Measurements from ENCODE around the gene DYNC1H1. TPM values are rescaled to one million over a fixed set of nuclear protein-coding genes. Genes with fewer than 3 reads are reported as not detected.
"Not testable (repeated sequence)": the region's sequence is repeated elsewhere in the genome, so short reads cannot be mapped to it uniquely, and the experiment has no call there.

The DYNC1H1 gene
- total RNA-seq, 2 donors from 2014 or later: 421 to 510 TPM

- intact Hi-C loops (cut with DNase I): loop anchor here in 1 of 2 donors (10.0 kb wide), 1 partner anchor 135 kb away; no protein-coding TSS in a partner anchor
- DNase-seq (ENCODE audit: low spot score): no peak
These were observed 4.1 kb upstream of the DYNC1H1 start for GRCh38 chr14:101960225-101960624.

DNA sequence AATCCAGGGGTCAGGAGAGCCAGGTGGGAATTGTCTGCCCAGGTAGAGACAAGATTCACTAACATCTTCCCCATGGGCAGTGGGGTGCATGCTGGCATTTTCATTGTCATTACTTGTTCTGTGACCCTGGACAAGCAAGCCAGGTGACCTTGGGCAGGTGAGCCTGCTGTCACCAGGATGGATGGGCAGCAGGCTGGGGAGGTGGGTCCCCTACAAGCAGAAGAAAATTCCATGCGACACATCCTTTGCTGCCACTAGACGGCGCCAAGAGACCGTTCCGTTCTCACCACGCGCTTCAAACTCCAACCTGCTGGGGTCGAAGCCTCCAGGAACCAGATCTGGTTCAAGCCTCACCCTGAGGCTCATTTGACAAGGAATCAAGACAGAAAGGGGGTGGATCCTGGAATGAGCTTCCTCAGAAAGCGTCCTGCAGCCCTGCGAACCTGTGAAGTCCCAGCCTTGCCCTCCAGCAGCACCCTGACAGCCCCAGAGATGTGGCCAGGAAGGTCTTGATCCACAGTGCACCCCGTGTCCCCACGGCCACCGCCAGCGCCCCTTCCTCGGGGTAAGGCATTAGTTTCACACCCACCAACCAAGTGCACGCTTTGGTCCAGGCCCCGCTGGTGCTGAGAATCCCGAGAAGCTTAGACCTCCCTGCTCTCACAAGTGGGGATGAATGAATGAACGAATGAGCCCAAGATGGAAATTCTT, 3.2 kb upstream of the DYNC1H1 start:
- intact Hi-C loops (cut with DNase I): loop anchor here in 1 of 2 donors (10.0 kb wide), 1 partner anchor 134 kb away; no protein-coding TSS in a partner anchor
- DNase-seq (ENCODE audit: low spot score): peak; percentile 92

DNA sequence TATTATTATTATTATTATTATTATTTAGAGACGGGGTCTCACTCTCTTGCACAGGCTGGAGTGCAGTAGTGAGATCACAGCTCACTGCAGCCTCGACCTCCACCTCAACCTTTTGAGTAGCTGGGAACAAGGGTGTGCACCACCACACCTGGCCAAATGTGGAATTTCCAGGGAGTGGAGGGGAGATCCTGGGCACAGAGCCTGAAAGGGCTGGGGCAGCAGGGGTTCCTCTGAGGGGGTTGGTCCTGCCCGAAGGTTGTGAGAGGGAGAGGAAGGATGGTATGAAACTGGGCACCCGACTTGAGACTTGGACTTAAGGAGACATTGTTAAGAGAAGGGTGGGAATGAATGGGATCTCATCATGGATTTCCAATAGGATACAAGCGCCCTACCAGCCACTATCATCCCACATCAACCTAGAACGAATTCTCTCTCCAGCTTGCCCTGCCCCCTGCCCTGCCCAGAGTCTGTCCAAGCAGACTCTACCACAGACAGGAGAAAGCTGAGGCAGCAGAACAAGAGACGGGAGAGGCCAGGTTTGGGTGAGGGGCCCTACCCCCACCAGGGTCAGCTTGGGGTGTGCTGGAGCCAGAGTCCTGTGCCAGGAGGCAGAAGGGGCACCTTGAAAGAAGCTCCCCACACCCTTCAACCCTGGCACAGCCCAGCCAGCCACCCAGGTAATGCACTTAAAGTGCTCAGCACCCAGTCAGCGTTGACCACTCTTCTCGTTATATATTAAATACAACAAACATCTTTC, 2.4 kb upstream of the DYNC1H1 start:
- peak; percentile 76 for DNase-seq (ENCODE audit: low spot score)
- intact Hi-C loops (cut with DNase I): loop anchor here in 1 of 2 donors (10.0 kb wide), 1 partner anchor 133 kb away; no protein-coding TSS in a partner anchor

GRCh38 chr14:101962503-101962874, 1.9 kb upstream of the DYNC1H1 start:
- DNase-seq (ENCODE audit: low spot score): peak; percentile 70
- intact Hi-C loops (cut with DNase I): loop anchor here in 1 of 2 donors (10.0 kb wide), 1 partner anchor 132 kb away; no protein-coding TSS in a partner anchor

DNA sequence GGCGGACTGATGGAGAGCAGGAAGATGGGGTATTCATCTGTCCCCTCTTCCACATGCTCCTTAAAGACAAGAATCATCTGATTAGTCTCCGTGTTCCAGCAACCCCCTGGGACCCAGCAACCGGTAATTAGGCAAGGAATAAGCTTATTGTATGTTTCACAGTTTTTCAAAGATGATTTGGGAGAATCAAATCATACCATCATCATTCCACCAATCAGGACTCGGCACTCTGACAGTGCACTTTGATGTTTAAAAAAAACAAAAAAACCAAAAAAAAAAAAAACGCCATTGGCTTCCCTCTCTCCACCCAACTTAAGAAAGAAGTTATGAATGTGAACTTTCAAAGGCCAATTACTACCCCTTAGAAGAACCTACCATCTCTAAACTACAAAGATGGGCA, 1.3 kb upstream of the DYNC1H1 start:
- intact Hi-C loops (cut with DNase I): loop anchor here in 1 of 2 donors (10.0 kb wide), 1 partner anchor 132 kb away; no protein-coding TSS in a partner anchor
- DNase-seq (ENCODE audit: low spot score): no peak

- DNase-seq (ENCODE audit: low spot score): peak; percentile 69
- intact Hi-C loops (cut with DNase I): loop anchor here in 1 of 2 donors (10.0 kb wide), 1 partner anchor 131 kb away; no protein-coding TSS in a partner anchor
These were observed 597 bp upstream of the DYNC1H1 start for GRCh38 chr14:101963656-101964296.

DNA sequence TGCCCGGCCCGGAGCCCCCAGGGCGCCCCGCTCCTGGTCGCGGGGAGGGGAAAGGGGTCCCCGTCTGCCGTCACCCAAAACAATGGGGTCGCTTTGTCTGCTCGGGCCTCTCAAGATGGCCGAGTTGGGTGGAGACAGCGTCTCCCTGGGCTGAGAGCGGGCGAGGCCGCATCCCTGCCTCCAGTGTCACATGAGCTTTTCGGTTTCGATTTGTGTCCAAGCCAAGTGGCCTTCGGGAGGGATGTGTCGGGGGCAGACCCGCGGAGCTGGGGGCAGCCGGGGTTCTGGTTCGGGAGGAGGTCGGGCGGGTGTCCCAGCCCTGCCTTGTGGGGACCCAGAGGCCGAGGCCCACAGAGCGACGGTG, 790 bp downstream of the DYNC1H1 start:
- DNase-seq (ENCODE audit: low spot score): peak; percentile 89
- intact Hi-C loops (cut with DNase I): loop anchor here in 1 of 2 donors (10.0 kb wide), 1 partner anchor 130 kb away; no protein-coding TSS in a partner anchor

- DNase-seq (ENCODE audit: low spot score): no peak
- intact Hi-C loops (cut with DNase I): loop anchor here in 1 of 2 donors (10.0 kb wide), 1 partner anchor 129 kb away; no protein-coding TSS in a partner anchor
These were observed 1.7 kb downstream of the DYNC1H1 start for GRCh38 chr14:101965770-101966722.

DNA sequence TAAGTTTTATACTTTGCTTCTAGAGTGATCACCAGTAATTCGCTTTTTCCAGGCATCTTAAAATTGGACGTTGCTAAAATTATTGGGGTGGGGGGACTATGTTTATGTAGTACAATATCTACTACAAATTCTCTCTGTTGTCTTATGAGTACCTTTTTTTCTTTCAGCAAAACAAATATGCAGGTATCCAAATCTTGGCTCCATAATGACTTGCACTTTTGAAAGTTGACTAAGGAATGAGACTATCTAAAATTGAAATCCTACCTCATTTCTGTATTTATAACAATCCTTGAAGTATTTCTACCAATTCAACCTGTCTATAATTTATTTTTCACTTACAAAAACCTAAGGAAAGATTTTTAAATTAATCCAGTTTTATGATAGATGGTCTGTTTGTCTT, 2.4 kb downstream of the DYNC1H1 start:
- intact Hi-C loops (cut with DNase I): loop anchor here in 1 of 2 donors (10.0 kb wide), 1 partner anchor 128 kb away; no protein-coding TSS in a partner anchor

DNA sequence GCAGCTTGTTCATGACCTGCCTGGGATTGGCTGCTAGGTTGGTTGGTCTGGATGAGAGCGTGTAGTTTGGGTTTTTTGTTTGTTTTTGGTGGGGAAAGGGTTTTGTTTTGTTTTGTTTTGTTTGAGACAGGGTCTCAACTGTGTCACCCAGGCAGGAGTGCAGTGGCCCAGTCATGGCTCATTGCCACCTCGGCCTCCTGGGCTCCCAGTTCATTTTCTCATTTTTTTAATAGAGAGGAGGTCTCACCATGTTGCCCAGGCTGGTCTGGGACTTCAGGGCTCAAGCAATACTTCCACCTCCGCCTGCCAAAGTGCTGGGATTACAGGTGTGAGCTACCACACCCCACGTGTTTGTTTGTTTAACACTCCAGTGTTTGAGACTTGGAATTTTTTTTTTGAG, 3.8 kb downstream of the DYNC1H1 start:
- intact Hi-C loops (cut with DNase I): loop anchor here in 1 of 2 donors (10.0 kb wide), 1 partner anchor 127 kb away; no protein-coding TSS in a partner anchor
- no peak for DNase-seq (ENCODE audit: low spot score)

More for the DNA sequence above, 2.4 kb downstream of the DYNC1H1 start:
- DNase-seq (ENCODE audit: low spot score): no peak

DNA sequence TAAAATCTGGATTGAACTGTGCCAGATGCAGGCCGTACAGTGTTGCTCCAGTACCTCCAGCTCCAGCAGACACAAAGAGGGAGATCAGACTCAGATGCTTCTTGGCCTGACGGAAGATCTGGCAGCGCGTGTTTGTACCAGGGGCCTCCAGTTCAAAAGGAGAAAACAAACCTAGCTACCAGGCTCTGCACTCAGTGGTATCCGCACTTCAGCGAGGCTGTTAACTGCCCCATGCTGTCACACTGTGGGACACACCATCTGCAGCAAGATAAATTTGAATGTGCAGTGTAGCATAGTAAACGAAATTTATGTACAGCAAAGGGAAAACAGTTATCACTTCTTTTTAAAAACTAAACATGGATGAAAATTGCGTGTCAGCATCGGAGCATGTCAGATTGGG, 5.1 kb downstream of the DYNC1H1 start:
- no peak for DNase-seq (ENCODE audit: low spot score)
- intact Hi-C loops (cut with DNase I): loop anchor here in 1 of 2 donors (10.0 kb wide), 1 partner anchor 125 kb away; no protein-coding TSS in a partner anchor

- intact Hi-C loops (cut with DNase I): no loop called here
- DNase-seq (ENCODE audit: low spot score): no peak
These were observed 6.5 kb downstream of the DYNC1H1 start for GRCh38 chr14:101970830-101971400.

DNA sequence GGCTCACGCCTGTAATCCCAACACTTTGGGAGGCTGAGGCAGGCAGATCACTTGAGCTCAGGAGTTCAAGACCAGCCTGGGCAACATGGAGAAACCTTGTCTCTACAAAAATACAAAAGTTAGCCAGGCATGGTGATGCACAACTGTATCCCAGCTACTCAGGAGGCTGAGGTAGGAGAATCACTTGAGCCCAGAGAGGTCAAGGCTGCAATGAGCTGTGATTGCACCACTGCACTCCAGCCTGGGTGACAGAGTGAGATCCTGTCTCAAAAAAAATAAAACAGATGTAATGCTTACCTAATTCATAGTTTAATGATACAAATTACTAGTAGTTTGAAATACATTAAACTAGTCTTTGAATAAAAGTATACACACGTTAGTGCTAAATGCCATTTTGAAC, 7.1 kb downstream of the DYNC1H1 start:
- DNase-seq (ENCODE audit: low spot score); intact Hi-C loops (cut with DNase I): not testable (repeated sequence)

DNA sequence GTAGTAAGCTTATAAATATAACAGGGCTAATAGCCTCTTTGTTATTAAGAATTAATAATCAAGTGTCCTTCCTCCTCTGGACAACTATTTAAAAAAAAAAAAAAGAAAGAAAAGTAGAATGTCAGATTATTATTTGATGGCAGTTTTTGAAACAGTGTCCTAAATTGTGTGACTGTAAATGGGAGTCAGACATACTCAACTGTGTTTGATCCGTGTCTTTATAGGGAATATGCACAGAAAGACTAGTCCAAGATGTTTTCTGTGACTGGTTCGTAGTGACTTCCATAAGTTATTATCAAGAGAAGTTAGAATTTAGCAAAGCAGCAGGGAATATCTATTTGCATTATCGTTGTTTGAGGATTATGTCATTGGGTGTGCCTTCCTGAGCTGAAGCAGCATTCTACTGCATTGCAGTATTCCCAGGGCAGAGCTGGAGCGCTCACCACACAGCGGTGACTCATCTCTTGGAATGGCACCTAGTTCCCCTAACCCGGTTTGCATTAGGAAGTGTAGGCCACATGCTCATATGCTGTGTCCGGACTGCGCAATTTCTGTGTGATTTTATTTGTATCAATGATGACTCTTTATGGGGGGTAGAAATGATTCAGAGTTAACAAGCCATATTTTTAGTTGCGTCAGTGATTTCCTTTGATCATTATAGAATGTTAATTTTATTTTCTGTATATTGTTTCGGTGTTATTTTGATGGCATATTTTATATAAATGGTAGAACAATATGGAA, 7.9 kb downstream of the DYNC1H1 start:
- intact Hi-C loops (cut with DNase I): no loop called here
- peak; percentile 94 for DNase-seq (ENCODE audit: low spot score)

GRCh38 chr14:101973356-101973755, 9.0 kb downstream of the DYNC1H1 start:
- intact Hi-C loops (cut with DNase I): no loop called here
- no peak for DNase-seq (ENCODE audit: low spot score)

DNA sequence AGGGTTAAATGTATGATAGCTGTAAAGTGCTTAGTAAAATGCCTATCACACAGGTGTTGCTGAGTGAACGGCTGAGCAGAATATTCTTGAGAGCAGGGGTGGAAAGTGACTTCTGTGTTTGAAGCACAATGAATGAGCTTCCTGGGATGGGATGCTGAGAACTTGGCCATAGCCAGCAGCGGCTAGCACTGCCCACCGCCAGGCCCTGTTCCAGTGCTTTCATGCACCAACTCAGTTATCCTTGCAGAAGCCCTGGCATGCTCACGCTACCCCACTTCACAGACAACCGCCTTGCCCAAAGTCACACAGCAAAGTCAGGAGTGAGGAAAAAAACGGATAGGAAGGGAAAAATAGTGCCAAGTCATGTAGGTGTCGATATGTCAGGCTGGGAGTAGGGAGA, 10.9 kb downstream of the DYNC1H1 start:
- DNase-seq (ENCODE audit: low spot score): no peak
- intact Hi-C loops (cut with DNase I): no loop called here

DNA sequence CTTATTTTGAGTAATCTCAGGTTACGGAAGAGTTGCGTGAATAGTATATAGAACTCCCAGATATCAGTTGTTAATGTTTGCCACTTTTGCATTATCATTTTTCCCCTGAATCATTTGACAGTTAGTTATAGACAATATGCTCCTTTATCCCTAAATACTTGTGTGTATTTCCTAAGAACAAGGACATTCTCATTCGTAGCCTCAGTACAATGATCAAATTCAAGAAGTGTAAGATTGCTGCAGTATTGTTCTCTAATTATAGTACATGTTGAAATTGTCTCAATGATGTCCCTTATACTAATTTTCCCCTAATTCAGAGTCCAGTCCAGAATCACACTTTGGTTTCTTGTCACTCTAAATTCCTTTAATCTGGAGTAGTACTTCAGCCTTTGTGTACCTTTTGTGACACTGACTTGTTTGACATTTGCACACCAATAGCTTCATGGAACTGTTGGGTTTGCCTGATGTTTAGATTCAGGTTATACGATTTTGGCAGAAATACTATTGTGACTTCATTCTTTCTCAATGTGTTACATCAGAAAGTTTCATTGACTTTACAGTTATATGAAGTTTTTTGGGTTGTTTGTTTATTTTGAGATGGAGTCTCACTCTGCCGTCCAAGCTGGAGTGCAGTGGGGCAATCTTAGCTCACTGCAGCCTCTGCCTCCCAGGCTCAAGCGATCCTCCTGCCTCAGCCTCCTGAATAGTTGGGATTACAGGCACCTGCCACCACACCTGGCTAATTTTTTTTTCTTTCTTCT, 13.1 kb downstream of the DYNC1H1 start:
- no peak for DNase-seq (ENCODE audit: low spot score)
- intact Hi-C loops (cut with DNase I): no loop called here
